ENCODE results near the gene SYNPO.

Gene SYNPO

GRCh38 chr5:150700594-150701377 lies 60.3 kb downstream of the SYNPO start, which contains the start of gene RBM22:
Gene RBM22, minus strand, starts transcription at chr5:150701062. Its CDS starts 77 bp downstream, at chr5:150700985.
- DNase-seq: peak; percentile 77

- DNase-seq: no peak
Measured at GRCh38 chr5:150703762-150704161, 63.3 kb downstream of the SYNPO start.

GRCh38 chr5:150706776-150707390 lies 66.4 kb downstream of the SYNPO start:
- no peak for DNase-seq
